Anterior cingulate cortex (tissue), 58 donors: ENCODE results near the gene ABO.
"Not testable (repeated sequence)": the region's sequence is repeated elsewhere in the genome, so short reads cannot be mapped to it uniquely, and the experiment has no call there.

ENCODE experiments used
- DNase-seq, 58 donors: peaks; one replicate each; lab custom pipeline; 2025; lab: John Stamatoyannopoulos, UW

Gene ABO

DNA sequence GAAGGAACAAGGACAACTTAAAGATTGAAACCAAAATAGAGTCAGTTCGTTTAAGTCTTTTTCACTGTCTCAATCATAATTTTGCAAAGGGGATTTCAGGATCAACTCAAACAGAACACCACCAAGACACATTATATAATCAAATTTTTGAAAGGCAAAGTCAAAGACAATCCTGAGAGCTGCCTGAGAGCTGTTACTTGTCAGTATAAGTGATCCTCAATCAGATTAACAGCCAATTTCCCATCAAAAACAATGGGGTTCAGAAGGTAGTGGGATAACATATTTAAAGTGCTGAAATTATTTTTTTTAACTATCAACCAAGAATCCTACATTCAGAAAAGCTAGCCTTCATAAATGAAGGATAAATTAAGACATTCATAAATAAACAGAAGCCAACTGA is 19.3 kb upstream of the ABO start:
- no peak for DNase-seq

DNA sequence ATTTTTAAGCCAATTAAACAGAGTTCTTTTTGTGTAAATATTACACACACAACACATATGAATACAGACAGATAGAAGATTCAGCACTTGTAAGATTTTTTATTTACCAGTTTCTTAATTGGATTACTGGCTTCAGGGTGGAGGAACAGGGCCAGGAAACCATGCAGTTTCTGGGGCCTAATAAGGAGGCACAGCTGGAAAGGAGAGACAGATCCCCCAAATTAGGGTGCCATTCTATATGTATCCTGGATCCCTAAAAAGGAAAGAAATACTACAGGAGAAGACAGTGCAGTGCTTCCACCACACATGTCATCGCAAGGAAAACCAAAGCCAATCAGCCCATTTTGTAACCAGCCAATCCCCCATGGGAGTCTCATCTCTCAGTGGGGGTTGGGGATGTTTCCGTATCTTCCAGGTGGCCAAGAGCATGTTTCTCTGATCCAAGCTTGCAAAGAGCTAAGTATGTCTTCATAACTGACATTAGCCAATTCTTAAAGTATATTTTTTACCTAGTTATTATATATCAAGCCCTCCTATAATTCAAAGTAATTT is 15.8 kb upstream of the ABO start:
- no peak for DNase-seq

DNA sequence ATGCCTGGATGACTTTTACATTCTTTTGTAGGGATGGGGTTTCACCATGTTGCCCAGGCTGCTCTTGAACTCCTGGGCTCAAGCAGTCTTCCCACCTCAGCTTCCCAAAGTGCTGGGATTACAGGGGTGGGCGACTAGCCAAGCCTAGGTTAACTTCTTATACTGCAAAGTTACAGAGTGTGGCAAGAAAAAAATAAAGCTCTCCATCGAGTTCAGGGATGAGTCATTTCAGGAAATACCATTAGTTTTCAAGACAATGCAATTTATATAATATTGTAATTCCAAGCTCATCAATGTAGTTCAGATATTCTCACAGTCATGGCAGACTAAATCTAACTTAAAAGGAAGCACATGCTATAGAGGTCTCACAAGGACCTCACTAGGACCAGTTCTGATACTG is 11.5 kb upstream of the ABO start:
- no peak for DNase-seq

DNA sequence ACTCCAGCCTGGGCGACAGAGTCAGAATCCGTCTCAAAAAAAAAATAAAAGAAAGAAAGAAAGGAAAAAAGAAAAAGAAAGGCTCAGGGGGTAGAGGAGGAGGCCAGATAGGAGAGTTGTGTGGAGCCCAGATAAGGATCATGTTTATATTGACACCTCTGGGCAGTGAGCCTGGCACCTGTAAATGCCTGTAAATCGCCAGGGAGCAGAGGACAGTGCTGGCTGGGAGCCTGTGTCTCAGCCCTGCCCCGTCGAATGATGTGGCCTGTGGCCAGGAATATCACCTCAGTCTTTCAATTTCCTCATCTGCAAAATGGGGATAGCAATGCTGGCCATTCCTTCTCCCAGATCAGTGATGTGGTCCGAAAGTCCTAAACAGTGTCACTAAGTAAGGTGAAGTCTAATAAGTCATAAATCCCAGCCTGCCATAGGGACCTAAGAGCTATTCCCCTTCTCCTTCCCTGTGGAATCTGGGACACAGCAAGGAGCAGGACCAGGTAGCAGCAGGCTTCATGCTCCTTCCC is 10.3 kb upstream of the ABO start:
- no peak for DNase-seq

DNA sequence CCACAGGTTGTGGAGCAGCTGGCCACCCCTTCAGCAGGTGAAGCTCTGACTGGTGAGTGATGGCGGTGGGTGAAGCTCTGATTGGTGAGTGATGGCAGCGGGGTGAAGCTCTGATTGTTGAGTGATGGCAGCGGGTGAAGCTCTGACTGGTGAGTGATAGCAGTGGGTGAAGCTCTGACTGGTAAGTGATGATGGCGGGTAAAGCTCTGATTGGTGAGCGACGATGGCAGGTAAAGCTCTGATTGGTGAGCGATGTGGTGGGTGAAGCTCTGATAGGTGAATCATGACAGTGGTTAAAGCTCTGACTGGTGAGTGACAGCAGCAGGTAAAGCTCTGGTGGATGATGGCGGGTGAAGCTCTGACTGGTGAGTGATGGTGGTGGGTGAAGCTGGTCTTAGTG is 9.4 kb upstream of the ABO start:
- no peak for DNase-seq

DNA sequence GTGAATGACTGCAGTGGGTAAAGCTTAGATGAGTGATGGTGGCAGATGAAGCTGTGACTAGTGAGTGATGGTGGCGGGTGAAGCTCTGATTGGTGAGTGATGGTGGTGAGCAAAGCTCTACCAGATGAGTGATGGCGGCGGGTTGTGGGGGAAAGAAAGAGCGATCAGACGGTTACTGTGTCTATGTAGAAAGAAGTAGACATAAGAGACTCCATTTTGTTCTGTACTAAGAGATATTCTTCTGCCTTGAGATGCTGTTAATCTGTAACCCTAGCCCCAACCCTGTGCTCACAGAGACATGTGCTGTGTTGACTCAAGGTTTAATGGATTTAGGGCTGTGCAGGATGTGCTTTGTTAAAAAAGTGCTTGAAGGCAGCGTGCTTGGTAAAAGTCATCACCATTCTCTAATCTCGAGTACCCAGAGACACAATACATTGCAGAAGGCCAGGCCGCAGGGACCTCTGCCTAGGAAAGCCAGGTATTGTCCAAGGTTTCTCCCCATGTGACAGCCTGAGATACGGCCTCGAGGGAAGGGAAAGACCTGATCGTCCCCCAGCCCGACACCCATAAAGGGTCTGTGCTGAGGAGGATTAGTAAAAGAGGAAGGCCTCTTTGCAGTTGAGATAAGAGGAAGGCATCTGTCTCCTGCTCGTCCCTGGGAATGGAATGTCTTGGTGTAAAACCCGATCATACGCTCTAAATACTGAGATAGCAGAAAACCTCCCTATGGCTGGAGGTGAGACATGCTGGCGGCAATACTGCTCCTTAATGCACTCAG is 8.4 kb upstream of the ABO start:
- DNase-seq, result not testable (repeated sequence)

DNA sequence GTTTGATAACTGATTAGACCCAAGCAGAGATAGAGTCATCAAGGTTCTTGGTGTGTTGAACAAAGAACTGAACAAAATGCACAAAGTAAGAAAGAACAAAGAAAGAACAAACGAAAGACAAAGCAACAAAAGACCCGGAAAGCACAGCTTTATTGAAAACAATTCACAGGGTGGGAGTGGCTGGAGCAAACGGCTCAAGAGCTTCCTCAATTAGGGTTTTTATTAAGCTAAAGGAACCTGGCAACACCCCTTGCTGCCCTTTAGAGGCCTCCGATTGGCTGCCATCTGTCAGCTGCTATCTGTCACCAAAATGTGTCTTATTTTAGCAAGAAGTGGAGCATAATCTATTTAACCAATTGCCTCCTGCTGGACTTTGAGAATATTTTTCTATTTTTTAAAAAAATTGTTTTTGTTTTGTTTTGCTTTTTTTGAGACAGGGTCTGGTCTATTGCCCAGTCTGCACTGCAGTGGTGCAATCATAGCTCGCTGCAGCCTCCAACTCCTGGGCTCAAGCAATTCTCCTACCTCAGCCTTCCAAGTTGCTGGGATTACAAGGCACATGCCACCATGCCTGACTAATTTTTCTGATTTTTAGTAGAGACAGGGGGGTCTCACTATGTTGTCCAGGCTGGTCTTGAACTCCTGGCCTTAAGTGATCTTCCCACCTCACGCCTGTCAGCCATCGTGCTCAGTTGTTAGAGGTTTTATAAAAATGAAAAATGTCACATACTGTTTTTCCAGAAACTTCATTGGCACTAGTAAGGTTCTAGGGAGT is 7.7 kb upstream of the ABO start:
- DNase-seq, result no peak

DNA sequence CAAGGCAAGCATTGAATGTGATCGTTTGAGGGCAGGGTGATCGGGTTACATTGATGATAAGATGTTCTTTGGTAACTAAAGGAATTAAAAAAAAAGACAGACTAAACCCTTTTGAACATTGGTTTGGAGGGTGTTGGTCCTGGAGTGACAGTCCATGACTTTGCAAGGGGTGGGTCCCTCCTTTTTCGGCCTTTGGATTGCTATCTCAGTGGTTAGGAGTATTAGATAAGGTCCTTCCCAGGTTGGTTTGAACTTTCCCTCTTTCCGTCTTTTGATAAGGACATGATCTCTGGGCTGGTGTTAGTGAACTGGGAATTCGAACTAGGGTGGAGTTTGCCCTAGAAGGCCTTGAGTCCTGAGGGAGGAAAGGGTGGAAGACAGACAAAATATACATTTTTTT is 5.4 kb upstream of the ABO start:
- no peak for DNase-seq

DNA sequence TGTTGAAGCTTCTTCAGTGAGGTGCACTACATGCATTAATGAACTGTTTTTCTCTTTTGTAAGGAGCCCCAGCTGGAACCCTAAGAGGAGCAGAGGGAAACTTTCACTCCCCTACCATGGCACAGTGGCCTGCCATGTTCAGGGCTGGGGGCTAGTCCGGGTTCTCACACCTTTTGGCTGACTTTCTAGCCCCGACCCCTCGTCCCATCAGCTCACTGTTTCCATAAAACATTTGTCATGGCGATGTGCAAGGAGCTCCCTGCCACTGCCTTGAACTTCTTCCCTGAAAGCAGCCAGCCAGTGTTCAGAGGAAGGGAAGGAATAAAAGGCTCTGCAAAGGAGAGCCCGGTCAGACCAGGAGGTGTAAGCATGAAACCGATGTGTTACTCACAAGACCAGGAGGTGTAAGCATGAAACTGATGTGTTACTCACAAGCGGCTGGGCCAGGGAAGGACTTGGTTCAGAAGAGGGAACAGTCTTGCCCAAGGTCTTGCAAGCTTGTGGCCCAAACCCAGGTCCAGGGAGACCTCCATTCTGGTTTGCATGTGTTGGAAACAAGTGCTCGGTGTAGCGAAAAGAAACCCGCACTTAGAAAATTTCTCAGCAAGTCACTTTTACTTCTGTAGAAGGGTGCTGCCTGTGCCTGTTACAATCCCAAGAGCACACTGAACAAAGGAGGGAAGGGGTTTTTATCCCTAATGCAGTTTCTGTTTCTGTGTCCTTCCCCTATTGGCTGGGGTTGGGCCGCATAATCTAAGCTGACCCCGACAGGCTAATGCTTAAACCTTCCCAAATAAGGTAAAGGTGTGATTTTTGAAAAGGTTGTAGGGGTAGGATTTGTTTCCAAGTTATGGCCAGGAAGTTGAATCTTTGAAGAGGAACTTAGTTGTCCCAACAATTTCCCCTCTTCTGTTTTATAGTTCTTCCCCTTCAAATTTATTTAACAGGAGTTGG is 3.4 kb upstream of the ABO start:
- DNase-seq, result no peak

DNA sequence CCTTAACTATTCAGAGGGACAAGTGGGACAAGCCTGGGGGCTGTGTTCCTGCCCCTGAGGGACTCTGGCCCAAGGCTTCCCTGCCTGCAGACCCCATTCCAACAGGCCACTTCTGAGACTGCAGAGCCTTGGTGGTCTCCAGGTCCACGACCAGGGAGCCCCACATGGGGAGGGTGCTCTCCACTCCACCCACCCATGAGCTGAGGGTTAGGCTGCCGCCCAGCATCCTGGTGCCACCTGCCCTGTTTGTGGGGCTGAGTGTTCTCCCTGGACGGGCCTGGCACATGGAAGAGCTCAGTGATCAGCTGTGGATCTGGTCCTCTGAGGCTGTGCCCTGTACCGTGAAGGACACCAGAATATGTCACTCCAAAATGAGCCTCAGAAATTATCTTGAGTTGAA is 2.5 kb upstream of the ABO start:
- no peak for DNase-seq

DNA sequence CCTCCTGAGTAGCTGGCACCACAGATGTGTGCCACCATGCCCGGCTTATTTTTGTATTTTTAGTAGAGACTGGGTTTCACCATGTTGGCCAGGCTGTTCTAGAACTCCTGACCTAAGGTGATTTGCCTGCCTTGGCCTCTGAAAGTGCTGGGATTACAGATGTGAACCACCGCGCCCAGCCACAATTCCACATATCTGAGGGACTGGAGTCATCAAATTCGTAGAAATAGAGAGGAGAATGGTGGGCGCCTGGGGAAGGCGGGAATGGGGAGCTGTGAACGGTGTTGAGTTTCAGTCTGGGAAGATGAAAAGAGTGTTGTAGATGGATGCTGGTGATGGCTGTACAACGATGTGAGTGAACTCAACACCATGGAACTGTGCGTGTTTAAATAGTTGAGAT is 1.9 kb upstream of the ABO start:
- no peak for DNase-seq

DNA sequence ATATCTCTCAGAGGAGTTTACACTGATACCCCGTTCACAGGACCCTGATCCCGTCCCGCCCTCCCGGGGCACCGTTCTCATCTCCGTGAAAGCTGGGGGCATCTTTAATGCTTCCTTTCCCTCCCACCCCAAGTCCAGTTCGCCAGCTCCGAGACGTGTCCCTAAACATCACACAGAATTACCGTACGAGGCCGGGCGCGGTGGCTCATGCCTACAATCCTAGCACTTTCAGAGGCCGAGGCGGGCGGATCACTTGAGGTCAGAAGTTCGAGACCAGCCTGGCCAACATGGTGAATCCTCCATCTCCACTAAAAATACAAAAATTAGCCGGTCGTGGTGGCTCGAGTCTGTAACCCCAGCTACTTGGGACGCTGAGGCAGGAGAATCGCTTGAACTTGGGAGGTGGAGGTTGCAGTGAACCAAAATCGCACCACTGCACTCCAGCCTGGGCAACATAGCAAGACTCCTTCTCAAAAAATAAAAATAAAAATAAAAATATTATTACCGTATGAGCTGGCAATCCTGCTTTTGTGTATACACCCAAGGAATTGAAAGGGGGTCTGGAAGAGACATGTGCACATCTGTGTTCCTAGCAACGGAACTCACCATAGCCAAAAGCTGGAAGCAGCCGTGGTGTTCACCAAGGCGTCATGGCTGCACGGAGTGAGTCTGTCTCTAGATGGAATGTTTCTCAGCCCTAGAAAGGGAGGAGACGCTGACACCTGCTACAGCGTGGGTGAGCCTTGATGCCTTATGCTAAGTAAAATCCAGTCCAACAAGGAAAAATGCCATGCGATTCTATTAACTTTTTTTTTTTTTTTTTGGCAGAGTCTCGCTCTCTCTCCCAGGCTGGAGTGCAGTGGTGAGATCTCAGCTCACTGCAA is 1.2 kb upstream of the ABO start:
- peak in 27 of 58 donors; percentile 2 to 52 (median 18) for DNase-seq

DNA sequence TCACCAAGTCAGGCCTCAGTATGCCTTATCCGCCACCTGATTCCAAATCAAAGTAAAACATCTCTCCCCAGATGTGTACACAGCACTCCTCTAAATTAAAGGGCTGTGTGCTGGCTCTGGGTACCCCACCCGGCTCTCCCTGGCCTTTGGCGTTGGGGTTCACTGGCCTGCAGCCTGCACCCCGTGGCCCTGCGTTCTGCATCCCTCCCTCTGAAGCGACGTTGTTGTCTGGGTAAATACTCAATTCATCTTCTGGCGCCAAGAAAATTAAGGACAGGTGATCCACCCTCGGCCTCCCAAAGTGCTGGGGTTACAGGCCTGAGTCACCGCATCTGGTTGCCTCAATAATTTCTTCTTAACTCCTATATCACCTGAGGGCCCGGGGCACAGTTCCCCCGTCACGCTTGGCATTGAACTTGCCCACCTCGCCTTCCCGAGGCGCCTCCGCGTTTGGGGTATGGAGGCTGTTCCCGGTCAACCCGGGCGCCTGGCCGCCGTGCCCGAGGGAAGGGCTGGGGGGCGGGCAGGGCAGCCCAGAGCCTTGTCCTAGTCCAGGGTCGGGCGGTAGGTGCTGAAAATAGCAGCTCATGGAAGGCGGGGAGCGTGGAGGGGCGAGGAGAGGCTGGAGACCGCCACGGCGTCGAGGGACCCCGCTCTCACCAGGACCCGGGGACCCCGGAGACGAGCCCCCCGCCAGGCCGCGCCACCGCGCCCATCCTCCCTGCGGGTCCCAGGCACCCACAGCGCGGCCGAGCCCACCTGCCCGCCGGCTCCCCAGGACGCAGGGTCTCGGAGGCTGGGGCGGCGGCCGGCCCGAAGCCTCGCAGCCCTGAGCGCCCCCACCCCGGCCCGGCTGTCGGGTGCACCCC is 531 bp downstream of the ABO start:
- DNase-seq, result no peak

DNA sequence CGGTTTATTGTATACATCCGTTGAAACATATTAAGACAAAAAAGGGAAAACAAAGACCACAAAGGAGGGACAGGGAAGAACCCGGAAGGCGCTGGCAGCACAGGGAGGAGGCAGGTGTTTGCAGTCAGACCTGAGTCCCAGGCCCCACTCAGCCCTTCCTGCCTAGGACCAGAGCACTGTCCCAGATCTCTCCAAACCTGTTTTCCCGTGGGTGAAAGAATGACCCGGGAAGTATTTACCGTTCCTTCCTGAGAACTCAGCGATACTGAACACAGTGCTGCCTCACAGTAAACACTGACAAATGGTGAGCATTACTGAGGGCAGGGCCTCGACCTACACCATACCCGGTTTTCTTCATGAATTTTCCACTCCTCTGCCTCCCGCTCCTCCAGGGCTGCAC is 1.2 kb downstream of the ABO start:
- no peak for DNase-seq

DNA sequence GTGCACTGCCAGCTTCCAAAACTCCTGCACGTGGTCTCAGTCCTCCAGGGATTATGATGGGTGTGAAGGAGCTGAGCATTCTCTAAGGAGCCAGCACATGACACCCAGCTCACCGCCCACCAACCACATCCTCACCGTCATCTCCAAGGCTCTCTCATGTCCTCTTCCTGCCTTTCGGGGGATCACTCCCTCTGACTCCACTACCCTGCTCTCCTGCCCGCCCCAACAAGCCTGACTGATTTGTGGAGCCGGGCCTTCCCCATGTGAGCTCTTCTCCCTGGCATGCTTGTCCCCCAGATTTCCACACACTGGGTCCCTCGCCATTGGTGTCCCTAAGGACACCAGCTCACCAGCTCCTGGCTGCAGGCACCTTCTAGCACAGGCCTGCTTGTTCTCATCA is 1.9 kb downstream of the ABO start:
- DNase-seq, result no peak

DNA sequence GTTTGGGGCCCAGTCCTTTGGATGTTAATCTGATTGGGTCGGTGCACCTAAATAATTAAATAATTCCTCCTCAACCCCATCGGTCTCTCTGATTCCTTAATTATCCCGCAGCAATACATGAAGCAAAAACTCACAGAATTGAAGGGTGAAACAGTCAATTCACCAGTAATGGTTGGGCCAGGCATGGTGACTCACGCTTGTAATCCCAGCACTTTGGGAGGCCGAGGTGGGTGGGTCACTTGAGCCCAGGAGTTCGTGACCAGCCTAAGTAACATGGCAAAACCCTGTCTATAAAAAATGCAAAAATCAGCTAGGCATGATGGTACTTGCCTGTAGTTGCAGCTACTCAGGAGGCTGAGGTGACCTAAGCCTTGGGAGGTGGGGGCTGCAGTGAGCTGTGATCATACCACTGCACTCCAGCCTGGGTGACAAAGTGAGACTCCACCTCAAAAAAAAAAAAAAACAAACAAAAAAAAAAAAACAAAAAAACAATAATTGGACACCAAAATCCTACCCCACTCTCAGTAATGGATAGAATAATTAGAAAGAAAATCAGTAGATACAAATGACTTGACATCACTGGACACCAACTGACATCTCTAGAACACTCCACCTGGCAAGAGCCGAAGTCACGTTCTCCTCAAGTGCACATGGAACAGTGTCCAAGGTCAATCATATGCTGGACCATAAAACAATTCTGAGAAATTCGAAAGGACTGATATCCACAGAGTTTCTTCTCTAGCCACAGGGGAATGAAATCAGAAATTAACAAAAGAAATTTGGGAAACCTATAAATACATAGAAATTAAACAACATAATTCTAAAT is 5.3 kb downstream of the ABO start:
- DNase-seq, result no peak

DNA sequence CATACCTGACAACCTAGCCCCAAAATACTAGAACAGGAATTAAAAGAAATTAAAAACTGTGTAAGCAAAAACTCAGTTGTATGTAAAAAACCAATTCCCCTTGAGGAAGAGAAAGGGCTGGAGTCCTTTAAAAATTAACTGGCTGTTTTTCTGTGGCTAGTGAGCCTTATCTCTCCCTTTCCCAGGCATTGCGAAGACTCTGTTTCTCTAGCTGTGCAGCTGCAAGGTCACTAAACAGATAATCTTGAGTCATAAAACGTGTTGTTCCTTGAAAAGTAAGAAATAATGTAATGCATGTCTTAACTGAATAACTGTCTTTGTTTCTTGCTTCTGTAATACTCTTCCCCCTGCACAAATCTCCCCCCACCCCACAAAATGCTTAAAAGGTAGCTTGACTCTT is 5.9 kb downstream of the ABO start:
- DNase-seq, result not testable (repeated sequence)
